GM18511 (cell line): ENCODE data around the gene SERPINA9.

Experiments used
- ATAC-seq: cut with Tn5 transposase; IDR thresholded peaks from one replicate; pipeline ENCODE4 v1.9.1; 2021; ENCODE audit warnings: mild to moderate bottlenecking, moderate library complexity; ENCODE audit not compliant: unreplicated experiment

Gene SERPINA9

DNA sequence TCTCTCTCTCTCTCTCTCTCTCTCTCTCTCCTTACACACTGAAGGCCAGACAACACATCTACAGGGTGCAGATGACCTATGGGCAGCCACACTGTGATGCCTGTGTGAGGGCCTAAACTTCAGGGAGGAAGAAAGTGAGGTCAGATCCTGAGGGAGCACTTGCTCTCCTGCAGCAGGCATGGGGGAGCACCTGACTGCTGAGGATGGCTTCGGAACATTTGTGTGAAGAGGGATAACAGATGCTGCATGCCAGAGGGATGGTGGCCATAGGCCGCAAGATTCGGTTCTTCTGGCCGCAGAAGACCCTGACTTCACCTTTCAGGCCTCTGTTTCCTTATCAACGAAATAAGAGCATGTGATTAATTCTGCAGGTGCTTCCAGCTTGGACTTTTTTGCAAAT lies 11.7 kb downstream of the SERPINA9 start:
- ATAC-seq: no peak

DNA sequence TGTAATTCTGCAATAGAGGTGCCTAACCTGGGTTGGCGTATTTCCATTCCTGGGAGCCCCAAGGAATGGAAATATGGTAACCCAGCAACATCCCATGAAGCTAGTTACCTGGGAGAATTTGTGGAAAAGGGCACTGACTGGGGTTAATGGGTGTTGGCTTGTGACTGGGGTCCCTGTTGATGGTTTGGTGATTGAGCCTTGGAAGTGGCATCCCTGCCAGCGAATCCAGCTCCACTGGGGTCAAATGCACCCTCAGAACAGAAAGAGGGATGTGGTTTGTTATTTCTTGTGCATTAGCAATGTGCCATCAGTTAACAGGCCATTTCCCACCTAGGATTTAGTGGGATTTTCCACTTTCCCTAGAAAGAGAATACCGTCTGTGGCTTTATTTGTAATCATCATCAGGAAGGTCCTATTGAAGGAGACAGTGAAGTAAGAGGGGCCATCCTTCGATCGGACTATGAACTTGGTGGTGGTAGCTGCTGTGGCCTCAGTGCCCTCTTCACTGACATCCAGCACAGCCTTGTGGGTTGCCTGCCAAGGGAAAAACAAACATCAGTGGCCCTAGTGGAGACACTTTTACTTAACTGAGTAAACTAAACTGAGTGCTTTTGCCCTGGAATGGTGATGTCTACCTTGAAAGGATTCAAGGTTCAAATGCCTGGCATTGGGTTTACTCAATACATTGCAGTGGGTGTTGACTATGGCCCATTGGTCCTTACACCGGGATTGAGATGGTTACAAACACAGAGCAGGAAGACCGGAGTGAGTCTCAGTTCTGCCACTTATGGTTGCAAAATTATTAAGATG lies 13.0 kb downstream of the SERPINA9 start:
- ATAC-seq: no peak

DNA sequence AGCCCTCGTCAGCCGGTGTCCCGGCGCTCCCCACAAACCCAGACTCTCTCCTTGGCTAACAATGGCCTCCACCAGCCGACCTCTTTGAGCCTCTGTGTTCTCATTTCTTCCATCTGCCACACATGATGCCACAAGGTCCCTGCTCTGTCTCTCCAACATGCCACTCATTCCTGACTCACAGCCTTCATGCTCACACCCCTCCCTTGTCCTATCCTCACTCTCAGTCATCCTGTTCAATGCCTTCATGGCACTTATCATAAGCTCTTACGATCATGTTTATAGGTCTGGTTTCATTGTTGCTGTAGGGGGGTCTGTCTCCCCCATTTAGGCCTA lies 13.8 kb downstream of the SERPINA9 start:
- ATAC-seq: no peak

DNA sequence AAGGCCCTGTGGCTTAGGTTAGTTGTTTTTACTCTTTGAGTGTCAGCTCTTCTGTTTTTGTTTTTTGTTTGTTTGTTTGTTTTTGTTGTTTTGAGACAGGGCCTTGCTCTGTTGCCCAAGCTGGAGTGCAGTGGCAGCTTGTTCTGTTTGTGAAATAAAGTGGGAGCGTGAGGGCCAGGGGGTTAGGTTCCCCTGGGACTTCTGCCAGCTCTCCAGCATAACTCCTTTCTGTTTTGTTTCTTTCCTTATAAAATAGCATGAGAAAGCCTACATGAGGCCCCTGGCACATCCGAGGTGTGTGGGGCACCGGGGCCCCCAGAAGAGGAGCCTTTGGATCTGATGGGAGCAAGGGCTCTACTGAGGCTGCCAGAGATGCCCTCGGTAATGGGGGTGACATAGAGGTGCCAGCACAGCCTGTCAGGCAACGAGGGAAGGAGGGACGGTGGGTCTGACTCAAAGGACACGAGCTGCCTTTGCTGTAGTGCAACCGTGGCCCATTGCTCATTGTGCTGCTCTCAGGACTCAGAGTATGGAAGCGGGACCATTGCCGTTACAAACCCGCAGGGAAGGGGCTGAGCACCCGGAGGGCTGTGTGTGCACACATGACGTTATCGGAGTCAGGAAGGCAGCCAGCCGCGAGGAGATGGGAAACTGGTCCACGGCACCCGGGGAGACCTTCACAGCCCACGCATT lies 14.3 kb downstream of the SERPINA9 start:
- no peak for ATAC-seq

DNA sequence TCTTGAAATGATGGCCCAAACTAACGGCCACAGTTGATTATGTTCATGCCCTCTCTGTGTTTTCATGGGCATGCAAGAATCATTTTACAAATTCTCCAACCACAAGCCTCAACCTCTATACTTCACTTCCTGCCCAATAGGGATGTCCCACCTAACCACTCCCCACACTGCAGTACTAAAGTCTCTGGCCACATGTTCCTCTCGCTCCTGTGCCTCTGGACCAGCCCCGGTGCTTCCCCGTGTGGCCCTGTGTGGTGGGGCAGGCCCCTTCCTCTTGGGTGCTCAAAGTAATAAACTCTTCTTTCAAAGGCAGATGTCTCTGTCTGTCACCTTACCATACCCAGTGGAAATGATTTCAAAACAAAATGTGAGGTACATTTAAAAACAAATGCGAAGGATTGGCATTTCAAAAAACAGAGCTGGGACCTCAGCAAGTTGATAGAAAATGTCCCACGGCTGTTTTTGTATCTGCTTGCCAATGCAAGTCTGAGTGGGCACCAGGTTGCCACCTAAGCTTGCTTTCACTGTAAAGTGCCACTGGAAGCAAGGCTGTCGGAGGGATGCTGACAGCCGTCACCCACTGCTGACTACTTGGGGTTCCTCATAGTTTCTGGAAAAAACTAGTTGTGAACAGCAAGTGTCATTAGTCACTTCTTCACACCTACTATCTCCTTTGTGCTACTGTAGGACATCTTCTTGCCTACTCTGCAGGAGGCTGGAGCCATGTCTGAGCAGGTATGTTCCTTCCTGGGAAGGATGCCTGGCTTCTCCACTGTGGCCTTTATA lies 15.2 kb downstream of the SERPINA9 start:
- ATAC-seq: no peak

DNA sequence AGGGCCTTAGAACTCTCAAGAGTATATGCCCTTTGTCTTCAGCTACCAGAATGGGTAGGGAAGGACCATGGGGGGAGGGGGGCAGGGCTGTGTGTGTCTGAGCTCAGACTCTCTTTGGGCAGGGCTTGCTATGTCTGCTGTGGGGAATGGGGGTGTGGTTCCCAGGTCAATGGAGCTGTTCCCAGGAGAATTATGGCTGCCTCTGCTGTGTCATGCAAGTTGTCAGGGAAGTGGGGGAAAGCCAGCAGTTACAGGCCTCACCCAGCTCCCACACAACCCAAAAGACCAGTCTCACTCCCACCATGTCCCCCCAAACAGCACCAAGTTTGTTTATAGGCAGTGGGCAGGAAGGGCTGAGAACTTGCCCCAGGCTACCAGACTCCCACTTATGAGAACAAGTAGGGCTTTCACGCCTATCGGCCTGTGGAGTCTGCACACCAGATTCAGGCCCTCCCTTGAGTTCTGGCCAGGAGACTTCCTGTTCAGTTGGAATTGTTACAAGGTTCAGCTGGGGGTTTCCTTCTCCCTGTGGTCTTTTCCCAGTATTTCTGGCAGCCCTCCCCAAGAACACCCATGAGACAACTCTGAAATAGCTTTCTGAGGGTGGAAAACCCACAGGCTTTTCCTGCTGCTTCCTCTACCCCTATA lies 17.3 kb downstream of the SERPINA9 start:
- ATAC-seq: no peak

DNA sequence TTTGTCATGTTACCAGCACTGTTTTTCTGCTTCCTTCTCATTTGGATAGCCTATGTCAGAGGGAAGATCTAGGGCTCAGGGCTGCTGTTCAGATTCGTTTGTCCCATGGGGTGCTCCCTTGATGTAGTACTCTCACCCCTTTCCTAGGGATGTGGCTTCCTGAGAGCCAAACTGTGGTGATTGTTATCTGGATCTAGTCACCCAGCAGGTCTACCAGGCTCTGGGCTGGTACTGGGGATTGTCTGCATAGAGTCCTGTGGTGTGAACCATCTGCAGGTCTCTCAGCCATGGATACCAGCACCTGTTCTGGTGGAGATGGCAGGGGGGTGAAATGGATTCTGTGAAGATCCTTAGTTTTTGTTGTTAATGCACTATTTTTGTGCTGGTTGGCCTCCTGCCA lies 17.9 kb downstream of the SERPINA9 start:
- no peak for ATAC-seq

DNA sequence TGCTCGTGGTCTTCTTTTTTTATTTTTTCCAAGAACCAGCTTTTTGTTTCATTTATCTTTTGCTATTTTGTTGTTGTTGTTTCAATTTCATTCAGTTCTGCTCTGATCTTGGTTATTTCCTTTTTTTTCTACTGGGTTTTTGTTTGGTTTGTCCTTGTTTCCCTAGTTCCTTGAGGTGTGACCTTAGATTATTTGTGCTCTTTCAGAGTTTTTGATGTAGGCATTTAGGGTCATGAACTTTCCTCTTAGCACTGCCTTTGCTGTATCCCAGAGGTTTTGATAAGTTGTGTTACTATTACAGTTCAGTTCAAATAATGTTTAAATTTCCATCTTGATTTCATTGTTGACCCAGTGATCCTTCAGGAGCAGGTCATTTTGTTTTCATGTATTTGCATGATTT lies 20.1 kb downstream of the SERPINA9 start:
- ATAC-seq: no peak

DNA sequence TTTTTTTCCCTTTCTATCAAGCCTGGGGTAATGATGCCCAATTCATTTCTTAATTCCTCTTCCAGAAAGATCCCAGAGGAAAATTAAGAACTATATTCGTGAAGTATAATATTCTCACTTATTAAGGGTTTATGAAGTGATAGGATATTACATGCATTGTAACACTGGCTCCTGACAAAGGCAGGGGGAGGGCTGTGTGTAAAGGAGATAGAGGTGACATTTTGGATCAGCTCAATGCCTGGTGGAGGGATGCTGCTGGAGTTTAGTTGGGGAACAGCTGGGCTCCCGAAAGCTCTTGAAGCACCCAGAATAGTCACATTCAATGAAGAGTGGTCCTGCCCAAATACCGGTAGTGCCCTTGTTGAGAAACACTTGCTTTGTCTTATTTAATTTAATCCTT lies 24.2 kb downstream of the SERPINA9 start:
- no peak for ATAC-seq

DNA sequence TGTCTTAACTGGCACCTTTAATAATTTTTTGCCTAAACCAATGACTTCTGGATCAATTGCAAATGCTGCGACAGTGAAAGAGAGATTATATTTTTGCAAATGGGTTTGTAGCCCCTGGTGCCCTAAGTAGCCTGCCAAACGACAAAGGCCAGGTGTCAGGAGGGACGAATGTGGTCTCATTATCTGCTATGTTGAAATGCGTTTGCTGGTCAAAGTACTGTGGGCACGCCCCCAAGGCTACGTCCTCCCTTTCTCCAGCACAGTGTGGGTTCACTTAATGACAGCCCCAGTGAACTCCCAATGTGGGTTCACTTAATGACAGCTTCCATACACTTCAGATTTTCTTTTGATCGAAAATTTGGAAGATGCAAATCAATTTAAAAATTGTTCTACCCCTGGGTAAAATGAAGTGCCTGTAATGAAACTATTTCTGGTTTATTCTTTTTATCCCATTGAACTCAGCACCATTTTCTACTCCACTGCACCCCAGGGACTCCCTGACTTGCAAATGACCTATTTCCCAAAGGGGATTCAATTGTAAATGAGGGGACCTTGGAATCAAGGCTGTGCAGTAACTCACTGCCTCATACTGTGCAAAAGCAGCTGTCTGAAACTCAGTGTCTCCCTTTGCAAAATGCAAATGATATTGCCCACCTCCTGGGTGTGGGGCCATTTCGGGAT lies 24.8 kb downstream of the SERPINA9 start:
- ATAC-seq: no peak

DNA sequence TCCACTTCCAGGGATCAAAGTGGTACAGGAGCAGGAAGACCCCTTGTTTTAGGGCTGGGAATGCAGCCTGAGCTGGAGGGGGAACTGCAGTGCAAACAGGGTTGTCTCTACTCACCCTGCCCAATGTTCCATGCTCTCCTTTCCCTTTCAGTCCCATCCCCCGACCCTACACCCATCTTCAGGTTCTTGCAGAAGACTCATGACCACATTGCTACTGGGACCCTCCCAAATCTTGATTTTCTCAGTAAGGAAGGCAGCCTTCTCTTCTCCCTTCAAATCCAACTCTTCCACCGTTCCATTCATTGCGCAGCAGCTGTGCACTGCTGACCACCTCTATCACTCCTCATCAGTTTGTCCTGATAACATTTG lies 25.3 kb downstream of the SERPINA9 start:
- ATAC-seq: no peak

DNA sequence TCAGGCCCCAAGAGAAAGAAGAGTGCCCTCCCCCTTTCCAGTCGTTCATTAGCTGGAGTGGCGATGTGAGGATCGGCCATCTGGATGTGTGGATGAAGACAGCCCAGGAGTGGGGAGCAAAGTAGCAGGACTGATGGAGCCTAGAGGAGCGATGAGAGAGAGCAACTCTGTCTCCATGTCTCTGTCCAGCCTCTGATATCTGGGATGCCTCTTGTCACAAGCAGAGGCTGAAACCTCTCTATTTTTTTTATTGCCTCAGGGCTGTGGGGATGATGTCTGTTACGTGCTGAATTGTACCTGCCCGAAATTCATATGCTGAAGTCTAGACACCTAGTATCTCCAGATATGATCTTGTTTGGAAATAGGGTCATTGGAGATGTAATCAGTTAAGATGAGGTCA lies 26.1 kb downstream of the SERPINA9 start:
- no peak for ATAC-seq

DNA sequence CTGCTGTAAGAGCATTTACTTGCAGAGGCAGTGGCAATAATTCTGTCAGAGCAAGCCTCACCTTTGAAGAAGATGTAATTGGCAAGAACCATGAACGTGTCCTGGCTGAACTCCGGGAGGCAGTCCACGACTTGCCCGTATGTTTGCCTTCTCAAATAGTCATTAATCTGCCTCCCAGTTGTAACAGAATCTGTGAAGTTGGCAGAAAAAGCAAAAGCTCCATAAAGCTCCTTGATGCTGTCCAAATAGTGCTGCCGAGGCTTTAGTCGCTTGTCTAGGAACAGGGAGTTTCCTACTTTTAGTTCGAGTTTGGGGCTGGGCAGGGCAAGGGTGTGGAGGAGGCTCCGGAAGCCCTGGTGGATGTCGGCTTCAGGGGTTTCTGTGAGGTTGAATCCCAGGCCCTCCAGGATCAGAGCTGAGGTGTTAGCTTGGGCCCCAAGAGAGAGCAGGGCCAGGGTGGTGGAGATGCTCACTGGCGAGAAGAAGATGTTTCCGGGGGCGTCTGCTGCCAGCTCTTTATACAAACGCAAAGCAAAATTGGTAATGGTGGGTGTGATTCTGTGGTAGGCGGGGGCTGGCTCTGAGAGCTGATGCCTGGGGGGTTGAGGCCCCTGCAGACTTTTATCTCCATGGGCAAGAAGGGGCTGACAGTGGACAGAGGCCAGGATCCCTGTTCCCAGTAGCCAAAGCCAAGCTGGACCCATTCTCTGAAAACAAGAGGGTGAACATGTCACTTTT lies 27.8 kb downstream of the SERPINA9 start:
- ATAC-seq: no peak

DNA sequence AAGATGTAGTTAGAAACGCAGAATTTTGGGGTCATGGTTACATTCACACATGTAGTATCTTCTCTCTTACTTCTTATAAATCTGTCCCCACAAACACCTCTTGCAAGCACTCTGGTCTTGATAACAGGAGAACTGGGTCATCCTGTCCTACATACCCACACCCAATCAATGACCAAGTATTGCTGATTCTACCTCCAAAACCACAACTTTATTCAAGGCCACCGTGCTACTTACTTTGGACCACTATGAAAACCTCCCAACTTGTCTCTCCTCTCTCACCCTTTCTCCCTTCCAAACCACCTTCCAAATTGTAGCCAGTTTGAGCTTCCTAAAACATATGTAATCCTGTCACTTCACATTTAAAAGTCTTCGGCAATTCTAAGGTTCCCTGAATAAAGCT lies 28.8 kb downstream of the SERPINA9 start:
- no peak for ATAC-seq

DNA sequence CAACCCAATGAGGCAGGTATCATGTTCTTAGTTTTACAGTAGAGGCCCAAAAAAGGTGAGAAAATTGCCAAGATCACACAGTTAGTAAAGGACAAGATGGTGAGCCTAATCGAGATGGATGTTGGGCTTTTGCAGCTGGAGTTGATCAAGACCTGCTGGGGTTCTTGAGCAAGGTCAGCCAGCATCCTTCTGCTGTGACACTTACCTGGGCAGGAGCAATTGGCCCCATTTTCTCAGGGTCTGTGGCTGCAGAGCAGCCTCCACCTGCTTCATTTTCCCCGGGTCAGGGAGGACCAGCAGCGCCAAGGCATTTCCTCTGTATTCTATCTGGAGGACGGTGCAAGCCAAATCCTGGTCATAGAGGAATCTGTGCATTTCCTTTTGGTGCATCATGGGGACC lies 29.9 kb downstream of the SERPINA9 start:
- ATAC-seq: no peak

DNA sequence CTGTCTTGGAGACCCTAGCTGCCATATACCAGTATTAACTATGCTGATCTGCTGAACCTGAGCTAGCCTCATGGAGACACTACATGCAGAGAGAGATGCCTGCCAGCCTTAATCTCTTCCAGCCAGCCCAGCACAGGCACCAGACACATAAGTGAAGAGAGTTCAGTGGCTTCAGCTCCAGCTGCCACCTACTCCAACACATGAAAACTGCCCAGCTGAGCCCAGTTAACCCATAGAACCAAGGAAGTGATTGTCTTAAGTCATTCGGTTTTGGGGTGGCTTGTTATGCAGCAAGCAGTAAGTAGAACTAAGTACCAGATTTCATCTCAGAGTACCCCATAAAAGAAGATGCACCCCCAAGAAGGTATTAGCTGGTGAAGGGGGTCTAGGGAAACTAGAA lies 31.0 kb downstream of the SERPINA9 start:
- no peak for ATAC-seq

DNA sequence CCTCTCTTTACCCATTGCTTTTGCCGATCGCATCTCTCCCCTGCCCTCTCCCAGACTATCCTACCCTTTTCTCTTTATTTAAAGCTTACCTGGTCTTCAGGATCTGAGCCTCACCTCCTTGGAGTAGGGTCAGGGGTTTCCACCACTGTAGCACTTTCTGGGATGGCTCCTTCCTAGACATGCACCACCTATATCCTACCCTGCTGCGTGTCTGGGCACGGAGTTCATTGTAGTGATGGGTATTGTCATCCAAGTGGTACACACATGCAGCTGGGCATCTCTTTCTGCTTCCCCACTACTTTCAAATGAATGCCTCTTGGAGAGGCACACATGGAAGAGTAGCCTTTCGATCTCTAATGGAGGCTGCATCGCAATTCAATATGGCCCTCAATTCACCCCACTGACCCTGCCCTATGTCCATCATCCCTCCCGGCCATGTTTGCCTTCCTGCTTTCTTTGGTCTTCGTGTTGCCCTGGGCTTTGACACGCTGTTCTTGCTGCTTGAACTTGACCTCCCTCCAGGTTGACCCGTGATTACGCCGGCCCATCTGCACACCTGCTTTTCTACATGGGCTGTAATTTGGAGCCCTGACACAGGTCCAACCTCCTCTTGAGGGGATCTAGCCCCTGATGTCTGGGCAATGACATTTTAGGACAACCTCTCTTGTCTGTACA lies 34.3 kb downstream of the SERPINA9 start:
- no peak for ATAC-seq

DNA sequence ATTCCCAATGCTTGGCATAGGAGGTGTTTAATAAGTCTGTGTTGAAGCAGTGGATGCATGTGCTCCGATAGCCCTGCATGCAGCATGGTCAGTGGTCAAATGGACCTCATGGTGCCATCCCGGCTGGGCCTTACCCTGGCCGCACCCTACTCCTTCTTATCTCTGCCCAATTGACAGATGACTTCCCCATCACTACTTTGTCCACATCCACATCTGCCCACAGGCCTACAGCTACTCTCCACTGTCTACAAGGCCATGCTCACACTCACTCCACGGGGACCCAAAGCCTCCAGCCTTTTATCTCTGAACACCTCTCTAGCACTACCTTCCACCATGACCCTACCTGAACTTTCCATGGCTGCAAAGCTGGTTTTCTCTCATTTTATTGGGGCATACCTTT lies 34.9 kb downstream of the SERPINA9 start:
- ATAC-seq: no peak

DNA sequence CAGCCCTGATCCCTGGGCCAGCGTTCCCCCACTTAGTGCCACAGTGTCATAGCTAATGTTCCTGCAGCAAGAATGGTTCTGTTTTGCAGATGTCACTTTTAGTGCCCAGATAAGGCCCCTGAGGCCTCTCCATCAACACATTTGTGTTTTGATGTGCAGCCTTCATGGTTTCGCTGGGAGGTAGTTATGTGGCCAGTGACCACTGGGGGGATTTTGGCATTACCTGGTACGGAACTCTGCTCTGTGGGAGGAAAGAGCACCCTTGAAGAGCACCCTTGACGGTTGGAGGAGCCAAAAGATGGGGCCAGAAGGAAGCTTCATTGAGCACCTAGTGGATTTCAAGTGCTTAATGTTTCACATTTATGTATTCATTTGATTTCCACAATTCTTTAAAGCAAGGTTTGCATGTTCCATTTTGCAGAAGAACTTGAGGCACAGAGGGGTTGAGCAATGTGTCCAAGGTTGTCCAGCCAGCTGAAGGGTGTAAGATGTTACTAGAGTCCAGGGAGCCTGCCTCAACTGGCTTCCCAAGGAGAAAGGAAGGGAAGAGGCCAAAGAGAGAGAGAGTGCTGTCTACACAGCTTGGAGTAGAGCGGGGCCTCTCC lies 36.4 kb downstream of the SERPINA9 start:
- ATAC-seq: no peak
